Progenitor cell of endocrine pancreas (in vitro differentiated cells): ENCODE measurements around the gene NXPE4. TPM values are rescaled to one million over a fixed set of nuclear protein-coding genes. Genes with fewer than 3 reads are reported as not detected.
"Not testable (repeated sequence)": the region's sequence is repeated elsewhere in the genome, so short reads cannot be mapped to it uniquely, and the experiment has no call there.

Experiments used
- DNase-seq: peaks from one replicate; pipeline ENCODE4 v3.0.0; 2021; ENCODE audit warnings: low spot score; ENCODE audit not compliant: unreplicated experiment
- H3K27ac Mint-ChIP-seq: 2 replicates; pipeline ENCODE4 v1.8.0; 2021; ENCODE audit warnings: mild to moderate bottlenecking, moderate library complexity, mixed read lengths
- H3K27me3 Mint-ChIP-seq: 2 replicates; pipeline ENCODE4 v1.8.0; 2021; ENCODE audit warnings: mixed read lengths
- H3K36me3 Mint-ChIP-seq: 2 replicates; pipeline ENCODE4 v1.8.0; 2022; ENCODE audit warnings: mixed read lengths; ENCODE audit not compliant: insufficient read depth
- H3K4me1 Mint-ChIP-seq: 2 replicates; pipeline ENCODE4 v1.8.0; 2021; ENCODE audit warnings: low read depth, mixed read lengths
- H3K4me3 Mint-ChIP-seq: 2 replicates; pipeline ENCODE4 v1.8.0; 2021; ENCODE audit warnings: low read depth, mild to moderate bottlenecking, moderate library complexity, mixed read lengths
- H3K9me3 Mint-ChIP-seq: 2 replicates; pipeline ENCODE4 v1.8.0; 2021; ENCODE audit warnings: low read depth, mixed read lengths
- long read RNA-seq: library from polyadenylated mRNA; unstranded; transcript quantifications from one replicate; pipeline ENCODE4 v2.0.0, GENCODE V29; 2020
- total RNA-seq: library from RNA; stranded (reverse); gene quantifications from 2 replicates; pipeline ENCODE4 v1.2.1, GENCODE V29; 2021
- TF ChIP-seq, protein P1 (sequence below): fragments of 200-600 bp; sonication (generic); IDR thresholded peaks from one replicate; pipeline ENCODE4 v1.5.0; 2021; ENCODE audit warnings: antibody characterized with exemption, mild to moderate bottlenecking; ENCODE audit not compliant: unreplicated experiment

The NXPE4 gene
- not detected in 2 replicates for total RNA-seq
- long read RNA-seq, result 0 reads

DNA sequence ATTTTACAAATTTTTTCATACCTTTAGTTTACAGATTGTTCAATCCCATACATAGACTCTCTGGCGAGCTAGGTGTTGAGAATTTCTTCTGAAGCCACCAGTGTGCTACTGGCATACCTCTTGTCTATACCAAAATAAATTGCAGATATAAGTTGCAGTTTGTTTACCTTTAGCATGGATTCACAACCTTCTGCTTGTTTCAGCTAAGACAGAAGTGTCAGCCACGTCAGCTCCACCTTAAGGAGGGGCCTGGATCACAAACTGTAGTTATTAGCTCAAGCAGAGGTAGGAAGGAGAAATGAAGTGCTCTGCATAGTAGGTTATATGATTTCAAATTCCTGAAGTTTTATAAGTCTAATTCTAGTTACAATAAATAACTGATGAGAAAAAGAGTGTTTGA is at the start of gene NXPE4:
Gene NXPE4 (minus strand): TSS at position 216 of the 400 bp plus-strand sequence. CDS start 1,027 bp downstream, outside the sequence.
- H3K27me3 Mint-ChIP-seq, result peaks cover 3% of the 10 kb centered on the region
- H3K9me3 Mint-ChIP-seq, result no peaks in the 10 kb centered on the region
- H3K4me3 Mint-ChIP-seq, result no peak within 1 kb of the TSS
- H3K27ac Mint-ChIP-seq, result no peak within 1 kb of the TSS
- TF ChIP-seq, protein P1, sequence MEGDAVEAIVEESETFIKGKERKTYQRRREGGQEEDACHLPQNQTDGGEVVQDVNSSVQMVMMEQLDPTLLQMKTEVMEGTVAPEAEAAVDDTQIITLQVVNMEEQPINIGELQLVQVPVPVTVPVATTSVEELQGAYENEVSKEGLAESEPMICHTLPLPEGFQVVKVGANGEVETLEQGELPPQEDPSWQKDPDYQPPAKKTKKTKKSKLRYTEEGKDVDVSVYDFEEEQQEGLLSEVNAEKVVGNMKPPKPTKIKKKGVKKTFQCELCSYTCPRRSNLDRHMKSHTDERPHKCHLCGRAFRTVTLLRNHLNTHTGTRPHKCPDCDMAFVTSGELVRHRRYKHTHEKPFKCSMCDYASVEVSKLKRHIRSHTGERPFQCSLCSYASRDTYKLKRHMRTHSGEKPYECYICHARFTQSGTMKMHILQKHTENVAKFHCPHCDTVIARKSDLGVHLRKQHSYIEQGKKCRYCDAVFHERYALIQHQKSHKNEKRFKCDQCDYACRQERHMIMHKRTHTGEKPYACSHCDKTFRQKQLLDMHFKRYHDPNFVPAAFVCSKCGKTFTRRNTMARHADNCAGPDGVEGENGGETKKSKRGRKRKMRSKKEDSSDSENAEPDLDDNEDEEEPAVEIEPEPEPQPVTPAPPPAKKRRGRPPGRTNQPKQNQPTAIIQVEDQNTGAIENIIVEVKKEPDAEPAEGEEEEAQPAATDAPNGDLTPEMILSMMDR, result no peak
- no peaks in the 10 kb centered on the region for H3K36me3 Mint-ChIP-seq
- no peaks in the 10 kb centered on the region for H3K4me1 Mint-ChIP-seq
- DNase-seq, result no peak

DNA sequence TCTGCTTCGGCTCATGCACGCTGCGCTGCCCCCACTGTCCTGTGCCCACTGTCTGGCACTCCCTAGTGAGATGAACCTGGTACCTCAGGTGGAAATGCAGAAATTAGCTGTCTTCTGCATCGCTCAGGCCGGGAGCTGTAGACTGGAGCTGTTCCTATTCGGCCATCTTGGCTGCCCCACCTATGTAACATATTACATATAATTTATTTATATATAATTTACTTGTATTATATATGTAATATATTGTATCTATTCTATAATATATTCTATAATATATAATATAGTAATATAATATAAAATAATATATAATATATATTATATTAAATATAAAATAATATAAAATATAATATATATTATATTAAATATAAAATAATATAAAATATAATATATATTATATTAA is 43.9 kb upstream of the NXPE4 start:
- H3K36me3 Mint-ChIP-seq, H3K4me1 Mint-ChIP-seq, DNase-seq, H3K4me3 Mint-ChIP-seq, H3K27me3 Mint-ChIP-seq, H3K27ac Mint-ChIP-seq: not testable (repeated sequence)
- peaks cover 10% of the 10 kb centered on the region for H3K9me3 Mint-ChIP-seq

DNA sequence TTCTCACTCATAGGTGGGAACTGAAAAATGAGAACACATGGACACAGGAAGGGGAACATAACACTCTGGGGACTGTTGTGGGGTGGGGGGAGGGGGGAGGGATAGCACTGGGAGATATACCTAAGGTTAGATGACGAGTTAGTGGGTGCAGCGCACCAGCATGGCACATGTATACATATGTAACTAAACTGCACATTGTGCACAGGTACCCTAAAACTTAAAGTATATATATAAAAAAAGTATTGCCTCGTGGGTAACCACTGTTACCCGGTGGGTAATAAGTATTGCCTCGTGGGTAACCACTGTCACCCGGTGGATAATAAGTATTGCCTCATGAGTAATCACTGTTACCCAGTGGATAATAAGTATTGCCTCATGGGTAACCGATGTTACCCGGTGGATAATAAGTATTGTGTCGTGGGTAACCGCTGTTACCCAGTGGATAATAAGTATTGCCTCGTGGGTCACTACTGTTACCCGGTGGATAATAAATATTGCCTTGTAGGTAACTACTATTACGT is 35.9 kb upstream of the NXPE4 start:
- not testable (repeated sequence) for H3K4me1 Mint-ChIP-seq, H3K27me3 Mint-ChIP-seq, H3K4me3 Mint-ChIP-seq, H3K27ac Mint-ChIP-seq, DNase-seq, H3K9me3 Mint-ChIP-seq, H3K36me3 Mint-ChIP-seq

DNA sequence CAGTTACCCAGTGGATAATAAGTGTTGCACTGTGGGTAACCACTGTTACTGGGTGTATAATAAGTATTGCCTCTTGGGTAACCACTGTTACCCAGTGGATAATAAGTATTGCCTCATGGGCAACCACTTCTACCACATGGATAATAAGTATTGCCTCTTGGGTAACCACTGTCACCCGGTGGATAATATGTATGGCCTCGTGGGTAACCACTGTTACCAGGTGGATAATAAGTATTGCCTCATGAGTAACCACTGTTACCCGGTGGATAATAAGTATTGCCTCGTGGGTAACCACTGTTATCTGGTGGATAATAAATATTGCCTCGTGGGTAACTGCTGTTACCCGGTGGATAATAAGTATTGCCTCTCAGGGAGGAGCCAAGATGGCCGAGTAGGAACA is 29.7 kb upstream of the NXPE4 start:
- no peaks in the 10 kb centered on the region for H3K36me3 Mint-ChIP-seq
- DNase-seq, result no peak
- TF ChIP-seq, protein P1, result no peak
- H3K27ac Mint-ChIP-seq, result no peak overlapping the region
- no peaks in the 10 kb centered on the region for H3K4me1 Mint-ChIP-seq
- H3K9me3 Mint-ChIP-seq, result peaks cover 15% of the 10 kb centered on the region
- no peaks in the 10 kb centered on the region for H3K27me3 Mint-ChIP-seq
- no peak overlapping the region for H3K4me3 Mint-ChIP-seq

DNA sequence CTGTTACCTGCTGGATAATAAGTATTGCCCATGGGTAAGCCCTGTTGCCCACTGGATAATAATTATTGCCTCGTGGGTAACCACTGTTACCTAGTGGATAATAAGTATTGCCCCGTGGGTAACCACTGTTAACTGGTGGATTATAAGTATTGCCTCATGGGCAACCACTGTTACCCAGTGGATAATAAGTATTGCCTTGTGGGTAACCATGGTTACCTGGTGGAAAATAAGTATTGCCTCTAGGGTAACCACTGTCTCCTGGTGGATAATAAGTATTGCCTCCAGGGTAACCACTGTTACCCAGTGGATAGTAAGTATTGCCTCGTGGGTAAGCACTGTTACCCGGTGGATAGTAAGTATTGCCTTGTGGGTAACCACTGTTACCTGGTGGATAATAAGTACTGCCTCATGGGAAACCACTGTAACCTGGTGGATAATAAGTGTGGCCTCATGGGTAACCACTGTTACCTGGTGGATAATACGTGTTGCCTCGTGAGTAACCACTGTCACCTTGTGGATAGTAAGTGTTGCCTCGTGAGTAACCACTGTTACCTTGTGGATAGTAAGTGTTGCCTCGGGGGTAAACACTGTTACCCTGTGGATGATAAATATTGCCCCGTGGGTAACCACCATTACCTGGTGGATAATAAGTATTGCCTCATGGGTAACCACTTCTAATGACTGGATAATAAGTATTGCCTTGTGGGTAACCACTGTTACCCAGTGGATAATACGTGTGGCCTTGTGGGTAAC is 29.0 kb upstream of the NXPE4 start:
- Mint-ChIP-seq H3K27me3 (no peaks in the 10 kb centered on the region), H3K9me3 (peaks cover 15% of the 10 kb centered on the region), H3K4me3 (no peak overlapping the region), H3K36me3 (no peaks in the 10 kb centered on the region), H3K4me1 (no peaks in the 10 kb centered on the region), H3K27ac (no peak overlapping the region)
- DNase-seq, result no peak
- TF ChIP-seq, protein P1, result no peak

GRCh38 chr11:114623720-114624119 is 28.1 kb upstream of the NXPE4 start:
- H3K36me3 Mint-ChIP-seq, result no peaks in the 10 kb centered on the region
- no peaks in the 10 kb centered on the region for H3K4me1 Mint-ChIP-seq
- H3K4me3 Mint-ChIP-seq, result no peak overlapping the region
- no peak for DNase-seq
- H3K9me3 Mint-ChIP-seq, result peaks cover 14% of the 10 kb centered on the region
- no peak overlapping the region for H3K27ac Mint-ChIP-seq
- no peaks in the 10 kb centered on the region for H3K27me3 Mint-ChIP-seq
- TF ChIP-seq, protein P1, result no peak
